GM19328 (cell line): ENCODE measurements around the gene PRDM4.
"Not testable (repeated sequence)": the region's sequence is repeated elsewhere in the genome, so short reads cannot be mapped to it uniquely, and the experiment has no call there.

Experiments used
- ATAC-seq: cut with Tn5 transposase; IDR thresholded peaks from one replicate; pipeline ENCODE4 v1.9.1; 2021; ENCODE audit warnings: mild to moderate bottlenecking, moderate library complexity; ENCODE audit not compliant: unreplicated experiment

PRDM4 gene

GRCh38 chr12:107704041-107704440 is 56.9 kb downstream of the PRDM4 start:
- no peak for ATAC-seq

GRCh38 chr12:107702106-107702505 is 58.8 kb downstream of the PRDM4 start:
- ATAC-seq: no peak

- not testable (repeated sequence) for ATAC-seq
These were observed 65.2 kb downstream of the PRDM4 start for GRCh38 chr12:107695772-107696171.

GRCh38 chr12:107685360-107686248 is 75.3 kb downstream of the PRDM4 start, which contains the start of gene PWP1:
Gene PWP1, plus strand, starts transcription at chr12:107685799. Its CDS starts 101 bp downstream, at chr12:107685900.
- peak; percentile 89 for ATAC-seq

- ATAC-seq: no peak
These were observed 76.0 kb downstream of the PRDM4 start for GRCh38 chr12:107684990-107685359.

- no peak for ATAC-seq
These were observed 76.7 kb downstream of the PRDM4 start for GRCh38 chr12:107684029-107684795.
